GM23338 (cell line): ENCODE measurements around the gene WDCP. TPM values are rescaled to one million over a fixed set of nuclear protein-coding genes. Genes with fewer than 3 reads are reported as not detected.
"Not testable (repeated sequence)": the region's sequence is repeated elsewhere in the genome, so short reads cannot be mapped to it uniquely, and the experiment has no call there.

Source experiments
- ATAC-seq: fragments of 200-7000 bp; cut with Tn5 transposase; 3 replicates; pipeline ENCODE4 v1.9.1; 2020
- DNase-seq: peaks from one replicate; pipeline ENCODE4 v3.0.0-alpha.2; 2015; ENCODE audit warnings: low spot score
- H2AFZ ChIP-seq: fragments of 200-600 bp; sonication (generic); 2 replicates; pipeline ENCODE4 v1.8.0; 2016; ENCODE audit warnings: antibody characterized with exemption, mild to moderate bottlenecking, moderate library complexity
- H3F3A ChIP-seq: fragments of 200-600 bp; sonication (generic); replicated peaks from 2 replicates; pipeline ENCODE4 v1.8.0; 2017; ENCODE audit warnings: antibody characterized with exemption, mixed run types, low read depth
- H3K27ac ChIP-seq: fragments of 200-600 bp; sonication (generic); 2 replicates; pipeline ENCODE4 v1.6.1; 2016; ENCODE audit warnings: low read depth
- H3K27me3 ChIP-seq: fragments of 200-600 bp; sonication (generic); 2 replicates; pipeline ENCODE4 v1.8.0; 2016; ENCODE audit warnings: mild to moderate bottlenecking, mixed run types, moderate library complexity; ENCODE audit not compliant: insufficient read depth
- H3K36me3 ChIP-seq: fragments of 200-600 bp; sonication (generic); 2 replicates; pipeline ENCODE4 v1.8.0; 2016; ENCODE audit warnings: mild to moderate bottlenecking; ENCODE audit not compliant: insufficient read depth
- H3K4me1 ChIP-seq: fragments of 200-600 bp; sonication (generic); 2 replicates; pipeline ENCODE4 v1.8.0; 2016; ENCODE audit warnings: mild to moderate bottlenecking, moderate library complexity; ENCODE audit not compliant: insufficient read depth
- H3K4me2 ChIP-seq: fragments of 200-600 bp; sonication (generic); 2 replicates; pipeline ENCODE4 v1.7.1; 2017; ENCODE audit warnings: mixed run types
- H3K4me3 ChIP-seq: fragments of 200-600 bp; sonication (generic); 2 replicates; pipeline ENCODE4 v1.6.1; 2016; ENCODE audit warnings: mixed run types
- H3K79me2 ChIP-seq: fragments of 200-600 bp; sonication (generic); replicated peaks from 2 replicates; pipeline ENCODE4 v1.8.0; 2017; ENCODE audit warnings: mild to moderate bottlenecking; ENCODE audit not compliant: insufficient read depth
- H3K9me2 ChIP-seq: fragments of 200-600 bp; sonication (generic); 2 replicates; pipeline ENCODE4 v1.8.0; 2017; ENCODE audit not compliant: insufficient read depth
- H4K20me1 ChIP-seq: fragments of 200-600 bp; sonication (generic); replicated peaks from 2 replicates; pipeline ENCODE4 v1.8.0; 2017; ENCODE audit warnings: mild to moderate bottlenecking; ENCODE audit not compliant: insufficient read depth
- H3K27ac Mint-ChIP-seq: 2 replicates; pipeline ENCODE4 v1.8.0; 2020; ENCODE audit warnings: inconsistent platforms, mild to moderate bottlenecking, moderate library complexity, mixed read lengths
- H3K27me3 Mint-ChIP-seq: 3 replicates; pipeline ENCODE4 v1.8.0; 2022; ENCODE audit warnings: low read depth, mild to moderate bottlenecking, moderate library complexity, mixed read lengths, inconsistent platforms; ENCODE audit not compliant: insufficient read depth, poor library complexity
- H3K36me3 Mint-ChIP-seq: 3 replicates; pipeline ENCODE4 v1.8.0; 2021; ENCODE audit warnings: low read depth, mild to moderate bottlenecking, inconsistent platforms, moderate library complexity, mixed read lengths
- H3K4me1 Mint-ChIP-seq: 3 replicates; pipeline ENCODE4 v1.8.0; 2020; ENCODE audit warnings: mild to moderate bottlenecking, inconsistent platforms, mixed read lengths
- H3K4me3 Mint-ChIP-seq: 3 replicates; pipeline ENCODE4 v1.8.0; 2021; ENCODE audit warnings: moderate library complexity, mild to moderate bottlenecking, inconsistent platforms, mixed read lengths
- H3K9me3 Mint-ChIP-seq: 3 replicates; pipeline ENCODE4 v1.8.0; 2020; ENCODE audit warnings: moderate library complexity, mild to moderate bottlenecking, inconsistent platforms, mixed read lengths
- CREB1 ChIP-seq: fragments of 250-450 bp; sonication (Bioruptor Pico); IDR thresholded peaks from 2 replicates; pipeline ENCODE4 v1.5.0; 2020; ENCODE audit warnings: low read depth, mild to moderate bottlenecking, moderate library complexity
- EZH2phosphoT487 ChIP-seq: fragments of 200-600 bp; sonication (generic); IDR thresholded peaks from one replicate; pipeline ENCODE4 v1.8.1; 2018; ENCODE audit warnings: antibody characterized with exemption; ENCODE audit not compliant: unreplicated experiment
- JUNB ChIP-seq: IDR thresholded peaks from one replicate; pipeline ENCODE4 v1.6.1; 2016; ENCODE audit warnings: antibody characterized with exemption; ENCODE audit not compliant: unreplicated experiment
- POLR2AphosphoS5 ChIP-seq: IDR thresholded peaks from 2 replicates; pipeline ENCODE4 v1.6.1; 2016; ENCODE audit warnings: antibody characterized with exemption, low read depth
- ZNF114 ChIP-seq: fragments of 250-450 bp; sonication (Bioruptor Pico); IDR thresholded peaks from 2 replicates; pipeline ENCODE4 v1.5.0; 2020; ENCODE audit warnings: mild to moderate bottlenecking, moderate library complexity
- long read RNA-seq: library from polyadenylated mRNA; unstranded; transcript quantifications from one replicate; pipeline ENCODE4 v2.0.0, GENCODE V29; 2020; ENCODE audit not compliant: unreplicated experiment
- polyA plus RNA-seq: library from polyadenylated mRNA; unstranded; fragments of >200 nt; fragmentation: Nextera tagmentation; extraction: Ambion mirVana; gene quantifications from 2 replicates; pipeline ENCODE4 v1.2.1, GENCODE V29; 2016
- total RNA-seq: library from RNA; depleted of rRNA; stranded (reverse); fragments of >200 nt; shearing (Covaris generic); gene quantifications from 2 replicates; pipeline ENCODE4 v1.2.3, GENCODE V29; 2014; rRNA removed
- TF ChIP-seq, protein P1 (sequence below): IDR thresholded peaks from 2 replicates; pipeline ENCODE4 v1.6.1; 2016; ENCODE audit warnings: antibody characterized with exemption

WDCP gene, protein sequence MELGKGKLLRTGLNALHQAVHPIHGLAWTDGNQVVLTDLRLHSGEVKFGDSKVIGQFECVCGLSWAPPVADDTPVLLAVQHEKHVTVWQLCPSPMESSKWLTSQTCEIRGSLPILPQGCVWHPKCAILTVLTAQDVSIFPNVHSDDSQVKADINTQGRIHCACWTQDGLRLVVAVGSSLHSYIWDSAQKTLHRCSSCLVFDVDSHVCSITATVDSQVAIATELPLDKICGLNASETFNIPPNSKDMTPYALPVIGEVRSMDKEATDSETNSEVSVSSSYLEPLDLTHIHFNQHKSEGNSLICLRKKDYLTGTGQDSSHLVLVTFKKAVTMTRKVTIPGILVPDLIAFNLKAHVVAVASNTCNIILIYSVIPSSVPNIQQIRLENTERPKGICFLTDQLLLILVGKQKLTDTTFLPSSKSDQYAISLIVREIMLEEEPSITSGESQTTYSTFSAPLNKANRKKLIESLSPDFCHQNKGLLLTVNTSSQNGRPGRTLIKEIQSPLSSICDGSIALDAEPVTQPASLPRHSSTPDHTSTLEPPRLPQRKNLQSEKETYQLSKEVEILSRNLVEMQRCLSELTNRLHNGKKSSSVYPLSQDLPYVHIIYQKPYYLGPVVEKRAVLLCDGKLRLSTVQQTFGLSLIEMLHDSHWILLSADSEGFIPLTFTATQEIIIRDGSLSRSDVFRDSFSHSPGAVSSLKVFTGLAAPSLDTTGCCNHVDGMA
- total RNA-seq = 28.6 and 29.6 TPM in 2 replicates
- polyA plus RNA-seq = 7.1 and 10.5 TPM in 2 replicates
- long read RNA-seq, partial matches to known transcripts = 0 of 3 reads
- long read RNA-seq, other reads (novel, unspliced or antisense) = 1 of 3 reads

DNA sequence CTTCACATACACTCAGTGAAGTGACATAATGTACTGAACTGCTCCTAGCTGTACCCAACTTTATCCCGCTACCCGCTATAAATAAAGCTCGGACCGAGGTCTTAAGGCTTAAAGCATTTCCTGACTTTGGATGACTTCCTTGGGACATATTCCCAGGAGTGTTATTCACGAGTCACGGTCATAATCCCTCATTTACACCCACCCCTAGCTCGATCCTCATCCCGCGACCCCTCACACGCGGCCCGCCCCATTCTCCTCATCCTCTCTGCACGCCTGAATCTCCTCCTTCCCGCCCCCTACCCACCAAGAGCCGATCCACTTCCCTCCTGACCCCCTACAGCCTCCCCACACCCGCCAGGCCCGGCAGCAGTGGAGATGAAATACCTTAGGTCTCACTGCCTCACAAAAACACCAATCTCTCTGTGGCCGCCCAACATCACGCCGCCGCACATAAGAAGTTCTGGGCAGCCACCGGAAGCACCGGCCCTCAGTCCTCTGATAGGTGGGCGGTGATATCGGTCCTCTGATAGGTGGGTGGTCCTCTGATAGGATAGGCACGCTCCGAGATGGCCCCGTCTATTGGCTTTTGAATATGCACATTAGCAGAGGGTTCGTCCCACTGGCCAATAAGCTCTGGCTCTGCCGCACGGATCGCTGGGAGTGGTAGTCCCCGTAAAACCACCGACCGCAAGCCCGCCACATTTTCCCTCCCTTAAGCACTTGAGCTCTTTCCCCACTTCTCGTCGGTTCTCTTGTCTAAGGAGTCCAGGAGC, at the start of gene WDCP:
Gene WDCP (minus strand): TSS at position 462 of the 773 bp plus-strand sequence. CDS start 7,897 bp downstream, outside the sequence.
- Histone ChIP-seq H3K27me3 (no peaks in the 10 kb centered on the region), H3K27ac (peak within 1 kb of the TSS; percentile 4; the same call in 1 of the 2 replicates)
- ATAC-seq = peak; percentile 90

DNA sequence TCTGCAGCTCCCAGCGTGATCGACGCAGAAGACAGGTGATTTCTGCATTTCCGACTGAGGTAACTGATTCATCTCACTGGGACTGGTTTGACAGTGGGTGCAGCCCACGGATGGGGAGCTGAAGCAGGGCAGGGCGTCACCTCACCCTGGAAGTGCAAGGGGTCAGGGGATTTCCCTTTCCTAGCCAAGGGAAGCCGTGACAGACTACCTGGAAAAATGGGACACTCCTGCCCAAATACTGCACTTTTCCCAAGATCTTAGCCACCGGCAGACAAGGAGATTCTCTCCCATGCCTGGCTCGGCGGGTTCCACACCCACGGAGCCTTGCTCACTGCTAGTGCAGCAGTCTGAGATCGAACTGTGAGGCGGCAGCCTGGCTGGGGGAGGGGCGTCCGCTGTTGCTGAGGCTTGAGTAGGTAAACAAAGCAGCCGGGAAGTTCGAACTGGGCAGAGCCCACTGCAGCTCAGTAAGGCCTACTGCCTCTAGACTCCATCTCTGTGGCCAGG, 48.0 kb upstream of the WDCP start:
- H3K9me3 Mint-ChIP-seq = peaks cover 11% of the 10 kb centered on the region; the same call in 1 of the 3 replicates

More for the DNA sequence above, at the start of gene WDCP:
- Mint-ChIP-seq H3K9me3 (no peaks in the 10 kb centered on the region), H3K27ac (peak within 1 kb of the TSS; percentile 91), H3K4me1 (peaks cover 22% of the 10 kb centered on the region), H3K4me3 (peak within 1 kb of the TSS; percentile 96), H3K27me3 (peaks cover 7% of the 10 kb centered on the region), H3K36me3 (peaks cover 7% of the 10 kb centered on the region)
- H3K9me2 ChIP-seq = no peaks in the 10 kb centered on the region
- peak; percentile 99 for DNase-seq
- no peaks in the 10 kb centered on the region; the same call in 1 of the 2 replicates for H4K20me1 ChIP-seq
- peaks cover 60% of the 10 kb centered on the region for H3K79me2 ChIP-seq
- H3K4me1 ChIP-seq = peaks cover 30% of the 10 kb centered on the region
- TF ChIP-seq CREB1 (CRISPR knock-in tag) = peak; percentile 32; the same call in 1 of the 2 replicates
- peak; percentile 98 for TF ChIP-seq POLR2AphosphoS5
- no peak for TF ChIP-seq EZH2phosphoT487
- TF ChIP-seq JUNB = no peak
- TF ChIP-seq, protein P1, sequence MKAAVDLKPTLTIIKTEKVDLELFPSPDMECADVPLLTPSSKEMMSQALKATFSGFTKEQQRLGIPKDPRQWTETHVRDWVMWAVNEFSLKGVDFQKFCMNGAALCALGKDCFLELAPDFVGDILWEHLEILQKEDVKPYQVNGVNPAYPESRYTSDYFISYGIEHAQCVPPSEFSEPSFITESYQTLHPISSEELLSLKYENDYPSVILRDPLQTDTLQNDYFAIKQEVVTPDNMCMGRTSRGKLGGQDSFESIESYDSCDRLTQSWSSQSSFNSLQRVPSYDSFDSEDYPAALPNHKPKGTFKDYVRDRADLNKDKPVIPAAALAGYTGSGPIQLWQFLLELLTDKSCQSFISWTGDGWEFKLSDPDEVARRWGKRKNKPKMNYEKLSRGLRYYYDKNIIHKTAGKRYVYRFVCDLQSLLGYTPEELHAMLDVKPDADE = peak; percentile 66
- no peak for TF ChIP-seq ZNF114
- H3K4me3 ChIP-seq = peak within 1 kb of the TSS; percentile 64
- no peak within 1 kb of the TSS; the same call in 1 of the 2 replicates for H2AFZ ChIP-seq
- H3F3A ChIP-seq = peaks cover 20% of the 10 kb centered on the region; the same call in 1 of the 2 replicates
- H3K4me2 ChIP-seq = peak within 1 kb of the TSS; percentile 88
- H3K36me3 ChIP-seq = no peaks in the 10 kb centered on the region

DNA sequence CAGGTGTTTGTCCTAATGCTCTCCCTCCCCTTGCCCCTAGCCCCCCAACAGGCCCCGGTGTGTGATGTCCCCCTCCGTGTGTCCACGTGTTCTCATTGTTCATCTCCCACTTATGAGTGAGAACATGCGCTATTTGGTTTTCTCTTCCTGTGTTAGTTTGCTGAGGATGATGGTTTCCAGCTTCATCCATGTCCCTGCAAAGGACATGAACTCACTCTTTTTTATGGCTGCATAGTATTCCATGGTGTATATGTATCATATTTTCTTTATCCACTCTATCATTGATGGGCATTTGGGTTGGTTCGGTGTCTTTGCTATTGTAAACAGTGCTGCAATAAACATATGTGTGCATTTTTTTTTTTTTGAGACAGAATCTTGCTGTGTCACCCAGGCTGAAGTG, 46.1 kb upstream of the WDCP start:
- H3K27me3 ChIP-seq, H3K27ac Mint-ChIP-seq, H2AFZ ChIP-seq, H4K20me1 ChIP-seq, H3K4me3 ChIP-seq, H3K79me2 ChIP-seq, H3K27ac ChIP-seq, H3K36me3 ChIP-seq, H3K36me3 Mint-ChIP-seq, H3K4me3 Mint-ChIP-seq, DNase-seq, H3K4me1 ChIP-seq, H3K4me1 Mint-ChIP-seq, H3K4me2 ChIP-seq, H3K9me2 ChIP-seq, H3K27me3 Mint-ChIP-seq, H3K9me3 Mint-ChIP-seq, H3F3A ChIP-seq, ATAC-seq: not testable (repeated sequence)

More for the DNA sequence above, 48.0 kb upstream of the WDCP start:
- DNase-seq = peak; percentile 42
- not testable (repeated sequence) for H3K27ac Mint-ChIP-seq, ATAC-seq, H3K9me2 ChIP-seq, H3K27me3 ChIP-seq, H3K79me2 ChIP-seq, H3K36me3 Mint-ChIP-seq, H3K36me3 ChIP-seq, H3K4me1 Mint-ChIP-seq, H4K20me1 ChIP-seq, H3K4me1 ChIP-seq, H3K27ac ChIP-seq, H3F3A ChIP-seq, H3K27me3 Mint-ChIP-seq
- peak overlapping the region; percentile 46; the same call in 1 of the 2 replicates for H3K4me3 ChIP-seq
- H3K4me3 Mint-ChIP-seq = peak overlapping the region; percentile 37; the same call in 2 of the 3 replicates
- H2AFZ ChIP-seq = peak overlapping the region; percentile 94
- peak overlapping the region; percentile 73 for H3K4me2 ChIP-seq
